Calu3 (cell line): ENCODE measurements around the gene CD52. TPM values are rescaled to one million over a fixed set of nuclear protein-coding genes. Genes with fewer than 3 reads are reported as not detected.

Source experiments
- BruUV-seq: library from RNA; stranded (reverse); fragments of 400-500 nt; replicated peaks from 2 replicates; lab custom pipeline; 2021; lab: Mats Ljungman, UMichigan
- CTCF ChIA-PET: fragments of 300-600 bp; sonication (Branson Sonifier 250); formaldehyde crosslinking; loops from one replicate; lab custom pipeline; 2022; ENCODE audit warnings: antibody characterized with exemption; lab: Charles Lee
- DNase-seq: peaks from one replicate; pipeline ENCODE4 v3.0.0; 2022
- H3K27ac Mint-ChIP-seq: one replicate; pipeline ENCODE4 v1.8.0; 2022; ENCODE audit warnings: mixed read lengths; ENCODE audit not compliant: unreplicated experiment
- H3K27me3 Mint-ChIP-seq: one replicate; pipeline ENCODE4 v1.8.0; 2022; ENCODE audit warnings: mixed read lengths; ENCODE audit not compliant: unreplicated experiment
- H3K36me3 Mint-ChIP-seq: one replicate; pipeline ENCODE4 v1.8.0; 2022; ENCODE audit warnings: mild to moderate bottlenecking, moderate library complexity, mixed read lengths; ENCODE audit not compliant: insufficient read depth, unreplicated experiment
- H3K4me1 Mint-ChIP-seq: one replicate; pipeline ENCODE4 v1.8.0; 2022; ENCODE audit warnings: mild to moderate bottlenecking, low read depth, mixed read lengths; ENCODE audit not compliant: unreplicated experiment
- H3K4me3 Mint-ChIP-seq: one replicate; pipeline ENCODE4 v1.8.0; 2022; ENCODE audit warnings: mild to moderate bottlenecking, low read depth, moderate library complexity, mixed read lengths; ENCODE audit not compliant: unreplicated experiment
- H3K9me3 Mint-ChIP-seq: one replicate; pipeline ENCODE4 v1.8.0; 2022; ENCODE audit warnings: low read depth, mixed read lengths; ENCODE audit not compliant: unreplicated experiment
- intact Hi-C: fragments of 100-400 bp; cut with micrococcal nuclease; formaldehyde crosslinking; loops from one replicate; pipeline ENCODE4 v1.10.0; 2022; ENCODE audit not compliant: unreplicated experiment
- total RNA-seq: library from RNA; stranded (reverse); gene quantifications from 2 replicates; pipeline ENCODE4 v1.2.3, GENCODE V29; 2022
- TF ChIP-seq, protein P1 (sequence below): fragments of 200-600 bp; IDR thresholded peaks from one replicate; pipeline ENCODE4 v1.8.0; 2022; ENCODE audit warnings: antibody characterized with exemption; ENCODE audit not compliant: unreplicated experiment

The CD52 gene
- total RNA-seq, 1 experiment from 2014 or later: not detected

DNA sequence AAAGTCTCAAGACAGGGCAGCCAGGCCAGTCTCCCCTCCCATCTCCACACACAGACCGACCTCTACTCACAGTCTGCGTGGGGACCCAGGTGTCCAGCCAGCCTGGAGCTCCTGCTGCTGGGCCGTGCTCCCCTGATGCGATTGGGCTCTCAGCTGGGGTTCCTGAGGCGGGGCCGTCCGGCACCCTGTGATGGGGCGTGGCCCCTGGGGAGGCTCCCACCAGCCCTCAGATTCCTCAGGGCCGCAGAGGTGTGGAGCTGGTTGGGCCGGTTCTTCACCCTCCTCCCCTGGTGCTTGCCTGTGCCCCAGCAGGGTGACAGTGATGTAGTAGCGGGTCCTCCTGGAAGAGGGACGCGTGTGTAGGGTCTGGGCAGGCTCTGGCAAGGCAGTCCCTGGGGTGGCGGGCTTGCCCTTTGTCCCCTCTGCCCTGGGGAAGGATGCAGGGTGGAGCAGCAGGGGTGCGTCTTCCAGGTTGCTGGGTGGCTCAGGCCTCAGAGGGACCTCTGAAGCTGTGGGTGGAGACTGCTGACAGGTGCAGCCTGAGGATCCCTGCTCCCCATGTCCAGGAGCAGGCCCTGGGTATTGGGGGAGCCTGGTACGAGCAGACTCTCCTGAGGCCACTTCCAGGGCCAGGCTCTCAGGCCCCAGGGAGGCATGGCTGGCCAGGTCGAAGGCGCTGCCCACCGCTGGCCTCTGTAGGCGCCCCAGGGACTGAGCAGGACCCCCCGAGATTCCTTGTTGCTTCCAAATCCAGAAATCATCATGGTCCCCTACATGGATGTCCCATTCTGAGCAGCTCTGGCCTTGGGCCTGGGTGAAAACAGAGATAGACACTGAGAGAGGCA, 36.4 kb downstream of the CD52 start, which contains the start of gene CRYBG2:
Gene CRYBG2 (minus strand): TSS at position 155 of the 845 bp plus-strand sequence. CDS start 7,473 bp downstream, outside the sequence.
- TF ChIP-seq, protein P1, sequence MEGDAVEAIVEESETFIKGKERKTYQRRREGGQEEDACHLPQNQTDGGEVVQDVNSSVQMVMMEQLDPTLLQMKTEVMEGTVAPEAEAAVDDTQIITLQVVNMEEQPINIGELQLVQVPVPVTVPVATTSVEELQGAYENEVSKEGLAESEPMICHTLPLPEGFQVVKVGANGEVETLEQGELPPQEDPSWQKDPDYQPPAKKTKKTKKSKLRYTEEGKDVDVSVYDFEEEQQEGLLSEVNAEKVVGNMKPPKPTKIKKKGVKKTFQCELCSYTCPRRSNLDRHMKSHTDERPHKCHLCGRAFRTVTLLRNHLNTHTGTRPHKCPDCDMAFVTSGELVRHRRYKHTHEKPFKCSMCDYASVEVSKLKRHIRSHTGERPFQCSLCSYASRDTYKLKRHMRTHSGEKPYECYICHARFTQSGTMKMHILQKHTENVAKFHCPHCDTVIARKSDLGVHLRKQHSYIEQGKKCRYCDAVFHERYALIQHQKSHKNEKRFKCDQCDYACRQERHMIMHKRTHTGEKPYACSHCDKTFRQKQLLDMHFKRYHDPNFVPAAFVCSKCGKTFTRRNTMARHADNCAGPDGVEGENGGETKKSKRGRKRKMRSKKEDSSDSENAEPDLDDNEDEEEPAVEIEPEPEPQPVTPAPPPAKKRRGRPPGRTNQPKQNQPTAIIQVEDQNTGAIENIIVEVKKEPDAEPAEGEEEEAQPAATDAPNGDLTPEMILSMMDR: no peak
- peak; percentile 90 for DNase-seq
- Mint-ChIP-seq H3K9me3 (no peaks in the 10 kb centered on the region), H3K27me3 (no peaks in the 10 kb centered on the region), H3K4me1 (peaks cover 57% of the 10 kb centered on the region), H3K36me3 (peaks cover 34% of the 10 kb centered on the region), H3K4me3 (peak within 1 kb of the TSS; percentile 57), H3K27ac (peak within 1 kb of the TSS; percentile 91)
- CTCF ChIA-PET: interaction anchor here (0.6 kb wide), 1 partner anchor 182 kb away, joined by 3 read pairs; the partner anchor contains the start of gene ZNF593OS
- intact Hi-C loops: no loop called here
- BruUV-seq: no TSS peak

DNA sequence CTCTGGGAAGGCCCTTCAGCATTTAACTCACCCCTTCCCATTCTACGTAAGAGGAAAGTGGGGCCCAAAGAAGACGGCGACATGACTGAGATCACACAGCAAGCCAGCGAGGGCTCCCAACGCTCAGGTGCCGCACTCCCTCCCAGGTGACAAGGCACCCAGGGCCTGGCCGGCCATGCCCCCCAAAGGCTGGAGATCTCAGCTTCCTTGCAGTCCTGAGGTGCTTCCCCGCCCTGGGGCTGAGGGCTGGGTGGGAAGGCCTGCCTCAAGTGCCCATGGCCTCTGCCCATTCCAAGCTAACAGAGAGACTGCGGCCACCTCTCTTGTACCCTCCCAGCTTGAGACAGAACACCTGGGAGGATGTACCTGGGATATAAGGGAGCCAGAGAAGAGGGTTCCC, 37.2 kb downstream of the CD52 start:
- Mint-ChIP-seq H3K27ac (no peak overlapping the region), H3K27me3 (no peaks in the 10 kb centered on the region), H3K9me3 (no peaks in the 10 kb centered on the region), H3K4me3 (no peak overlapping the region), H3K4me1 (peaks cover 65% of the 10 kb centered on the region), H3K36me3 (peaks cover 38% of the 10 kb centered on the region)
- no peak for DNase-seq
- CTCF ChIA-PET: interaction anchor here (0.5 kb wide), 1 partner anchor 186 kb away, joined by 3 read pairs; no protein-coding TSS in a partner anchor
- TF ChIP-seq, protein P1: no peak
- BruUV-seq: no TSS peak
- intact Hi-C loops: no loop called here

- Mint-ChIP-seq H3K36me3 (peaks cover 39% of the 10 kb centered on the region), H3K4me3 (no peak overlapping the region), H3K27ac (no peak overlapping the region), H3K4me1 (peaks cover 63% of the 10 kb centered on the region), H3K9me3 (no peaks in the 10 kb centered on the region), H3K27me3 (no peaks in the 10 kb centered on the region)
- no TSS peak for BruUV-seq
- intact Hi-C loops: no loop called here
- no peak for DNase-seq
- CTCF ChIA-PET: no interaction called here
- TF ChIP-seq, protein P1: no peak
Observed at GRCh38 chr1:26356106-26356505, 38.3 kb downstream of the CD52 start.

DNA sequence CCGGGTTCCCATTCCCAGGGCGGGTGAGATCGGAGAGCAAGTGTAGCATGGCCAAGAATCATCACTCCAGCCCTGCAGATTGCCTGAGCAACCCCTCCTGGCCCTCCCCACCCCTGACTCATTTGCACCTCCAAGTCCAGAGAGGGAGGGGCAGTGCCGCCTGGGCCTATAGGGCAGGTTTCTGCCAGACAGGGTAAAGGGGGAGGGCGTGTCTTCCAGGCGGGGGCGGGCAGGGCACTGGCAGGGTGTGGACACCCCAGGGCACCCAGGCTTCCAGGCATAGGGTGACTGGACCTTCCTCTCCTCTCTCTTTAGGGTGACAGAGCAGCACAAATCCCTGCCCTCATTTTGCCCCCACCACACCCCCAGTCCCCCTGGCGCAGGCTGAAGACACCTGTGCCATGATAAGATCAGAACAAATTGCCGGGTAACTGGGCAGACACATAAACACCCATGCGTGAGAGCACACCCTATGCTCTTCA, 39.4 kb downstream of the CD52 start:
- CTCF ChIA-PET: interaction anchor here (0.6 kb wide), 1 partner anchor 30 kb away, joined by 3 read pairs; no protein-coding TSS in a partner anchor
- peak; percentile 73 for DNase-seq
- H3K27ac Mint-ChIP-seq: peak overlapping the region; percentile 74
- BruUV-seq: no TSS peak
- H3K4me3 Mint-ChIP-seq: no peak overlapping the region
- TF ChIP-seq, protein P1: no peak
- intact Hi-C loops: no loop called here
- H3K27me3 Mint-ChIP-seq: no peaks in the 10 kb centered on the region
- H3K9me3 Mint-ChIP-seq: no peaks in the 10 kb centered on the region
- H3K36me3 Mint-ChIP-seq: peaks cover 28% of the 10 kb centered on the region
- H3K4me1 Mint-ChIP-seq: peaks cover 52% of the 10 kb centered on the region
